ENCODE measurements around the gene C1orf105.

The C1orf105 gene

GRCh38 chr1:172376431-172376830 is 44.1 kb upstream of the C1orf105 start:
- H3K9ac ChIP-seq (ENCODE audit: low read length): peak overlapping the region; percentile 13; the same call in 1 of the 2 replicates
- H3K9me3 ChIP-seq (ENCODE audit: insufficient read depth, low read length): no peaks in the 10 kb centered on the region
- peak overlapping the region; percentile 31 for H3K4me3 ChIP-seq (ENCODE audit: insufficient read depth, low read length, poor library complexity, severe bottlenecking)
- no peaks in the 10 kb centered on the region for H3K9me2 ChIP-seq (replicated peaks; ENCODE audit: insufficient read depth, low read length)
- peak overlapping the region; percentile 84 for H3K4me2 ChIP-seq (ENCODE audit: low read depth, low read length, poor library complexity, severe bottlenecking)
- H3K79me2 ChIP-seq (ENCODE audit: insufficient read depth, low read length): no peaks in the 10 kb centered on the region
- no peaks in the 10 kb centered on the region for H4K20me1 ChIP-seq (ENCODE audit: low read depth, low read length)
- H3K36me3 ChIP-seq (ENCODE audit: low read length): no peaks in the 10 kb centered on the region
- no peaks in the 10 kb centered on the region for H3K27me3 ChIP-seq (ENCODE audit: low read length)
- H2AFZ ChIP-seq (ENCODE audit: low read depth, low read length, severe bottlenecking): peak overlapping the region; percentile 80
- no peak for TF ChIP-seq EZH2phosphoT487 (conservative IDR thresholded peaks at IDR 0.05; ENCODE audit: low read length)
- TF ChIP-seq, protein P1, sequence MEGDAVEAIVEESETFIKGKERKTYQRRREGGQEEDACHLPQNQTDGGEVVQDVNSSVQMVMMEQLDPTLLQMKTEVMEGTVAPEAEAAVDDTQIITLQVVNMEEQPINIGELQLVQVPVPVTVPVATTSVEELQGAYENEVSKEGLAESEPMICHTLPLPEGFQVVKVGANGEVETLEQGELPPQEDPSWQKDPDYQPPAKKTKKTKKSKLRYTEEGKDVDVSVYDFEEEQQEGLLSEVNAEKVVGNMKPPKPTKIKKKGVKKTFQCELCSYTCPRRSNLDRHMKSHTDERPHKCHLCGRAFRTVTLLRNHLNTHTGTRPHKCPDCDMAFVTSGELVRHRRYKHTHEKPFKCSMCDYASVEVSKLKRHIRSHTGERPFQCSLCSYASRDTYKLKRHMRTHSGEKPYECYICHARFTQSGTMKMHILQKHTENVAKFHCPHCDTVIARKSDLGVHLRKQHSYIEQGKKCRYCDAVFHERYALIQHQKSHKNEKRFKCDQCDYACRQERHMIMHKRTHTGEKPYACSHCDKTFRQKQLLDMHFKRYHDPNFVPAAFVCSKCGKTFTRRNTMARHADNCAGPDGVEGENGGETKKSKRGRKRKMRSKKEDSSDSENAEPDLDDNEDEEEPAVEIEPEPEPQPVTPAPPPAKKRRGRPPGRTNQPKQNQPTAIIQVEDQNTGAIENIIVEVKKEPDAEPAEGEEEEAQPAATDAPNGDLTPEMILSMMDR (IDR thresholded peaks at IDR 0.05; ENCODE audit: insufficient read depth, low read length, poor library complexity, severe bottlenecking): no peak
- peak overlapping the region; percentile 38; the same call in 1 of the 2 replicates for H3K27ac ChIP-seq (ENCODE audit: low read depth, low read length)
- H3F3A ChIP-seq (ENCODE audit: insufficient read depth): no peaks in the 10 kb centered on the region; the same call in 1 of the 2 replicates

- H3K9ac ChIP-seq (ENCODE audit: low read length): no peak overlapping the region
- H3F3A ChIP-seq (ENCODE audit: insufficient read depth): peaks cover 4% of the 10 kb centered on the region; the same call in 1 of the 2 replicates
- TF ChIP-seq, protein P1 (IDR thresholded peaks at IDR 0.05; ENCODE audit: insufficient read depth, low read length, poor library complexity, severe bottlenecking): no peak
- TF ChIP-seq EZH2phosphoT487 (conservative IDR thresholded peaks at IDR 0.05; ENCODE audit: low read length): no peak
- H3K36me3 ChIP-seq (ENCODE audit: low read length): no peaks in the 10 kb centered on the region
- no peak overlapping the region for H3K27ac ChIP-seq (ENCODE audit: low read depth, low read length)
- H3K27me3 ChIP-seq (ENCODE audit: low read length): no peaks in the 10 kb centered on the region
- H4K20me1 ChIP-seq (ENCODE audit: low read depth, low read length): no peaks in the 10 kb centered on the region
- no peak overlapping the region for H2AFZ ChIP-seq (ENCODE audit: low read depth, low read length, severe bottlenecking)
- H3K9me2 ChIP-seq (replicated peaks; ENCODE audit: insufficient read depth, low read length): no peaks in the 10 kb centered on the region
- H3K79me2 ChIP-seq (ENCODE audit: insufficient read depth, low read length): no peaks in the 10 kb centered on the region
- H3K9me3 ChIP-seq (ENCODE audit: insufficient read depth, low read length): no peaks in the 10 kb centered on the region
- no peak overlapping the region for H3K4me2 ChIP-seq (ENCODE audit: low read depth, low read length, poor library complexity, severe bottlenecking)
- no peak overlapping the region for H3K4me3 ChIP-seq (ENCODE audit: insufficient read depth, low read length, poor library complexity, severe bottlenecking)
These were observed 42.9 kb upstream of the C1orf105 start for GRCh38 chr1:172377565-172377964.

GRCh38 chr1:172378109-172378760 is 42.2 kb upstream of the C1orf105 start:
- no peaks in the 10 kb centered on the region for H3K9me2 ChIP-seq (replicated peaks; ENCODE audit: insufficient read depth, low read length)
- no peaks in the 10 kb centered on the region for H3K27me3 ChIP-seq (ENCODE audit: low read length)
- peaks cover 4% of the 10 kb centered on the region; the same call in 1 of the 2 replicates for H3F3A ChIP-seq (ENCODE audit: insufficient read depth)
- H2AFZ ChIP-seq (ENCODE audit: low read depth, low read length, severe bottlenecking): no peak overlapping the region
- H3K36me3 ChIP-seq (ENCODE audit: low read length): no peaks in the 10 kb centered on the region
- H3K9ac ChIP-seq (ENCODE audit: low read length): no peak overlapping the region
- no peaks in the 10 kb centered on the region for H3K79me2 ChIP-seq (ENCODE audit: insufficient read depth, low read length)
- H3K9me3 ChIP-seq (ENCODE audit: insufficient read depth, low read length): no peaks in the 10 kb centered on the region
- H4K20me1 ChIP-seq (ENCODE audit: low read depth, low read length): no peaks in the 10 kb centered on the region
- no peak overlapping the region for H3K4me2 ChIP-seq (ENCODE audit: low read depth, low read length, poor library complexity, severe bottlenecking)
- H3K27ac ChIP-seq (ENCODE audit: low read depth, low read length): no peak overlapping the region
- TF ChIP-seq EZH2phosphoT487 (conservative IDR thresholded peaks at IDR 0.05; ENCODE audit: low read length): no peak
- TF ChIP-seq, protein P1 (IDR thresholded peaks at IDR 0.05; ENCODE audit: insufficient read depth, low read length, poor library complexity, severe bottlenecking): no peak
- no peak overlapping the region for H3K4me3 ChIP-seq (ENCODE audit: insufficient read depth, low read length, poor library complexity, severe bottlenecking)

Measured in SU-DHL-6 (cell line).